Measurements from ENCODE around the gene INO80B.

- TF ChIP-seq POLR2AphosphoS5 (IDR thresholded peaks at IDR 0.05; ENCODE audit: low read depth, low read length) = no peak
- no peak for TF ChIP-seq NRF1 (IDR thresholded peaks at IDR 0.05; ENCODE audit: low read depth, low read length)
- no peak for TF ChIP-seq POLR2A (IDR thresholded peaks at IDR 0.05; ENCODE audit: control extremely low read depth in 1 of 2, low read depth in 2 of 2, low read length in 2 of 2)
- no peak for TF ChIP-seq EP300 (IDR thresholded peaks at IDR 0.05; ENCODE audit: borderline replicate concordance in 1 of 2, low read depth in 2 of 2, low read length in 2 of 2)
- peak in 1 of 3 experiments; percentile 14; a peak in 2 of 4 replicates for TF ChIP-seq CTCF (IDR thresholded peaks at IDR 0.05; ENCODE audit: control extremely low read depth in 1 of 3, insufficient read depth in 1 of 3, low read depth in 1 of 3, low read length in 3 of 3)
- TF ChIP-seq BACH1 (IDR thresholded peaks at IDR 0.05; ENCODE audit: low read length) = no peak
- peak; percentile 86 for TF ChIP-seq EZH2 (IDR thresholded peaks at IDR 0.05; ENCODE audit: low read depth, low read length, severe bottlenecking)
- peak; percentile 59 for TF ChIP-seq RNF2 (IDR thresholded peaks at IDR 0.05; ENCODE audit: borderline replicate concordance, low read depth, low read length, missing control alignments, poor library complexity, severe bottlenecking)
- TF ChIP-seq TAF1 (IDR thresholded peaks at IDR 0.05; ENCODE audit: low read depth, low read length) = no peak
- no peak for TF ChIP-seq RBBP5 (IDR thresholded peaks at IDR 0.05; ENCODE audit: borderline replicate concordance, low read depth, low read length)
These were observed 48.0 kb downstream of the INO80B start for GRCh38 chr2:74502720-74503505.
